ENCODE results near the gene ITGA2B. TPM values are rescaled to one million over a fixed set of nuclear protein-coding genes. Genes with fewer than 3 reads are reported as not detected.
"Not testable (repeated sequence)": the region's sequence is repeated elsewhere in the genome, so short reads cannot be mapped to it uniquely, and the experiment has no call there.

ITGA2B gene
- total and polyA plus RNA-seq, 7 donors, result 0.27 to 0.36 (median 0.34) TPM; not detected in 3

DNA sequence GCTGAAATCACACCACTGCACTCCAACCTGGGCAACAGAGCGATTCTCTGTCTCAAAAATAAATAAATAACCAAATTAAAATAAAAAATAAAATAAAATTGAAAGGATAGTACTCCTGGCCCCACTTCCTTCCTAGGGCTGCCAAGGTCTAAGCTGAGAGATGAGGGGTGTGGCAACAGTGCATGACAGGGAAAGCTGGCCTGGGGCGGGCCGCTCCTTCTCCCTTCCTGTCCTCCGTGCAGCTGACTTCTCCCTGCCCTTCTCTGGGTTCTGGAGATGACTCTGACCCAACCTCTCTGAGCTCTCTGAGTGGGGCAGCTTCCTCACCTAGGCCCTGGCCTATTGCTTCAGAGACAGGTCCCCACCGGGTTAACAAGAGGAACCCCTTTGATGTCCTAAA is 56.1 kb downstream of the ITGA2B start:
- no peak overlapping the region for H3K27ac ChIP-seq
- H3K36me3 ChIP-seq, result no peaks in the 10 kb centered on the region

DNA sequence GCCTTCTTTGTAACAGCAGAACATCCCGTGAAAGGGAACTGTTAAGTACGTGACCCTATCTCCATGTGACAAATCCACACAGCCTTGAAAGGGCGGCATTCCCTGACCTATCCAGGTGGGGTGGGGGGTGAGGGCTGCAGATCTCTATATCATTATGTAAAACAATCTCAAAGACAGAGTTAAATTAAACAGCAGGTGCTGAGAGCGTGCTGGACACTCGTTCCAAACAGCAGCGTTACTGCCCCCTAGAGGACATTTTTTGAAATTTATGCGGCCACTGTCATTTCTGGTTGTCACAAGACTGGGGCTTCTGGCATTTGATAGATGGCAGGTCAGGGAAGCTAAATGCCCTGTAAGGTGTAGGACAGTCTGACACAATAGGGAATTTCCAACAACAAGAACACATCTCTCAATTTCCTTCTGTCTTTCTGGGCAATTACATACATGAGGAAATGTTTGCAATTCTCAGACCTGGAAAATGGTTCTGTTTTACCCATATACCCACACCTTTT is 58.1 kb downstream of the ITGA2B start:
- Histone ChIP-seq H3K27ac (no peak overlapping the region), H3K4me3 (no peak overlapping the region), H3K27me3 (no peaks in the 10 kb centered on the region), H3K4me1 (peaks cover 0 to 14% (median 8%) of the 10 kb centered on the region in 4 donors), H3K36me3 (no peaks in the 10 kb centered on the region), H3K9me3 (no peaks in the 10 kb centered on the region)
- DNase-seq, result no peak
- intact Hi-C loops (cut with DNase I), result loop anchor here (1.0 kb wide), 1 partner anchor 121 kb away; no protein-coding TSS in a partner anchor
- WGBS, 2 donors, result 2 to 9% methylated on average over 7 of the region's 7 CpGs
- TF ChIP-seq POLR2AphosphoS5 (IDR thresholded peaks at IDR 0.05) (peak in 1 of 4 donors; percentile 28), POLR2A (IDR thresholded peaks at IDR 0.05) (no peak), EP300 (IDR thresholded peaks at IDR 0.05) (no peak)
- TF ChIP-seq, protein P1, sequence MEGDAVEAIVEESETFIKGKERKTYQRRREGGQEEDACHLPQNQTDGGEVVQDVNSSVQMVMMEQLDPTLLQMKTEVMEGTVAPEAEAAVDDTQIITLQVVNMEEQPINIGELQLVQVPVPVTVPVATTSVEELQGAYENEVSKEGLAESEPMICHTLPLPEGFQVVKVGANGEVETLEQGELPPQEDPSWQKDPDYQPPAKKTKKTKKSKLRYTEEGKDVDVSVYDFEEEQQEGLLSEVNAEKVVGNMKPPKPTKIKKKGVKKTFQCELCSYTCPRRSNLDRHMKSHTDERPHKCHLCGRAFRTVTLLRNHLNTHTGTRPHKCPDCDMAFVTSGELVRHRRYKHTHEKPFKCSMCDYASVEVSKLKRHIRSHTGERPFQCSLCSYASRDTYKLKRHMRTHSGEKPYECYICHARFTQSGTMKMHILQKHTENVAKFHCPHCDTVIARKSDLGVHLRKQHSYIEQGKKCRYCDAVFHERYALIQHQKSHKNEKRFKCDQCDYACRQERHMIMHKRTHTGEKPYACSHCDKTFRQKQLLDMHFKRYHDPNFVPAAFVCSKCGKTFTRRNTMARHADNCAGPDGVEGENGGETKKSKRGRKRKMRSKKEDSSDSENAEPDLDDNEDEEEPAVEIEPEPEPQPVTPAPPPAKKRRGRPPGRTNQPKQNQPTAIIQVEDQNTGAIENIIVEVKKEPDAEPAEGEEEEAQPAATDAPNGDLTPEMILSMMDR (IDR thresholded peaks at IDR 0.05), result peak; percentile 66 to 81 (median 72)

More for the DNA sequence above, 56.1 kb downstream of the ITGA2B start:
- TF ChIP-seq POLR2AphosphoS5 (IDR thresholded peaks at IDR 0.05), result no peak
- TF ChIP-seq, protein P1 (IDR thresholded peaks at IDR 0.05), result no peak
- no peak for TF ChIP-seq POLR2A (IDR thresholded peaks at IDR 0.05)
- TF ChIP-seq EP300 (IDR thresholded peaks at IDR 0.05), result no peak
- Histone ChIP-seq H3K9me3 (no peaks in the 10 kb centered on the region), H3K4me1 (peaks cover 0 to 6% (median 2%) of the 10 kb centered on the region in 4 donors), H3K27me3 (no peaks in the 10 kb centered on the region), H3K4me3 (no peak overlapping the region)
- 30 to 63% methylated on average over 5 of the region's 5 CpGs for WGBS, 2 donors
- DNase-seq, result no peak
- intact Hi-C loops (cut with DNase I), result no loop called here

- DNase-seq; H3K27ac ChIP-seq; H3K36me3 ChIP-seq; H3K9me3 ChIP-seq; H3K27me3 ChIP-seq; H3K4me3 ChIP-seq; intact Hi-C loops (cut with DNase I): not testable (repeated sequence)
- H3K4me1 ChIP-seq, result peaks cover 0 to 23% (median 13%) of the 10 kb centered on the region in 4 donors
- WGBS, 2 donors, result 91 to 92% methylated on average over 5 of the region's 5 CpGs
Observed at GRCh38 chr17:44330263-44330662, 59.2 kb downstream of the ITGA2B start.

GRCh38 chr17:44329516-44329915 is 59.9 kb downstream of the ITGA2B start:
- H3K27me3 ChIP-seq; intact Hi-C loops (cut with DNase I); DNase-seq; H3K36me3 ChIP-seq; H3K27ac ChIP-seq; H3K4me3 ChIP-seq; H3K9me3 ChIP-seq: not testable (repeated sequence)
- peaks cover 0 to 23% (median 13%) of the 10 kb centered on the region in 4 donors for H3K4me1 ChIP-seq
- WGBS, 2 donors, result 84 to 92% methylated on average over 7 of the region's 7 CpGs

DNA sequence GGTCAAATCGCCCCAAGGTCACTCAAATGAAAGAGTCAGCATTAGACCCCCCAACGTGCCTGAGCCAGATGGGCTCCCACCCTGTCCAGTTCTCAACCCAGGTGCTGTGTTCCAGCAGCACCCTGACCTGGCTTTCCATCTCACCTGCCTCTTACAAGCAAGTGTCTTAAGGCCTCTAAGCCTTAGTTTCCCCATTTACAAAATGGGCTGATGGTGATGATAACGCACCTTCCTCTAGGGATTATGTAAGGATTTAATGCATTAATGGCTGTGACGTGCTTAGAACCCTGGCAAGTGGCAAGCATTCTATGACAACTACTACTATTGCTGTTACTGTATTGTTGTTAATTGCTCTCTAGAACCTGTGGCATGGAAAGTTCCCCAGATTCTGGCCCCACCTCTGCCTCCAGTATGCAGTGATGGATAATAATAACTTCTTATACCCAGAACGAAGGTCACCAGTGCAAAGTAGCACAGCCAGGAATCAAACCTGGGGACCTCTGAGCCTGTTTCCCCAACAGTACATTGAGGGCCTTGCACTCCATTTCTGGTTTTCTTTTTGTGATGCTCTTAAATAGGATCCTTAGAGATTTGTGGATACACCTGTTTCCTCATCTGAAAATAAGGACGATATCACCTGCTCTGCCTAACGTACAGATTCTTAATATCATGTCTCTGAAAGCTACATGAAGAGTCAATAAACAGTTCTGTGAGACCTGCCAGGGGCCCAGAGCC is 61.6 kb downstream of the ITGA2B start:
- TF ChIP-seq EP300 (IDR thresholded peaks at IDR 0.05), result no peak
- no peak for TF ChIP-seq POLR2AphosphoS5 (IDR thresholded peaks at IDR 0.05)
- no peak for TF ChIP-seq POLR2A (IDR thresholded peaks at IDR 0.05)
- TF ChIP-seq, protein P1 (IDR thresholded peaks at IDR 0.05), result no peak
- Histone ChIP-seq H3K4me1 (peaks cover 0 to 37% (median 26%) of the 10 kb centered on the region in 4 donors), H3K4me3 (no peak overlapping the region), H3K27me3 (no peaks in the 10 kb centered on the region), H3K9me3 (no peaks in the 10 kb centered on the region), H3K36me3 (no peaks in the 10 kb centered on the region), H3K27ac (no peak overlapping the region)
- intact Hi-C loops (cut with DNase I), result no loop called here
- WGBS, 2 donors, result 59 to 76% methylated on average over 7 of the region's 7 CpGs
- DNase-seq, result no peak
